HPDE6-E6E7 (cell line): ENCODE data around the gene IKBIP.
"Not testable (repeated sequence)": the region's sequence is repeated elsewhere in the genome, so short reads cannot be mapped to it uniquely, and the experiment has no call there.

Source experiments
- DNase-seq: peaks from one replicate; pipeline ENCODE4 v3.0.0; 2011; ENCODE audit warnings: missing footprints; ENCODE audit errors: extremely low spot score

Gene IKBIP

GRCh38 chr12:98576795-98577194 is 67.8 kb downstream of the IKBIP start:
- DNase-seq, result not testable (repeated sequence)

GRCh38 chr12:98575013-98575412 is 69.6 kb downstream of the IKBIP start:
- no peak for DNase-seq
